Measurements from ENCODE around the gene PHYHD1. TPM values are rescaled to one million over a fixed set of nuclear protein-coding genes. Genes with fewer than 3 reads are reported as not detected.

The PHYHD1 gene
- total RNA-seq, 1 experiment from 2014 or later = not detected

GRCh38 chr9:128913048-128913900, 7.5 kb upstream of the PHYHD1 start:
- intact Hi-C loops (cut with micrococcal nuclease; ENCODE audit: unreplicated experiment) = no loop called here
- BruUV-seq (replicated peaks) = no TSS peak
- ChIA-PET CTCF (interaction anchor here (1.2 kb wide), 1 partner anchor 83 kb away, joined by 4 read pairs; the partner anchor contains the start of gene SPOUT1), POLR2A (no interaction called here)
- Histone ChIP-seq H3K4me1 (ENCODE audit: control insufficient read depth, insufficient read depth, low read length) (peaks cover 12% of the 10 kb centered on the region; the same call in 1 of the 2 replicates), H3K9me3 (ENCODE audit: control insufficient read depth, insufficient read depth, low read depth, low read length) (no peaks in the 10 kb centered on the region), H3K4me3 (ENCODE audit: low read depth in 2 of 2, low read length in 2 of 2) (no peak overlapping the region), H3K27ac (ENCODE audit: low read length) (0 out of 2 replicates have a peak overlapping the region, but pooled peaks have one; percentile 29), H3K27me3 (ENCODE audit: control insufficient read depth, insufficient read depth, low read length) (no peaks in the 10 kb centered on the region), H3K36me3 (ENCODE audit: control insufficient read depth, insufficient read depth, low read length) (no peaks in the 10 kb centered on the region)
- TF ChIP-seq SIN3A (IDR thresholded peaks at IDR 0.05; ENCODE audit: borderline replicate concordance, insufficient read depth, low read depth, low read length) (no peak), POLR2AphosphoS5 (IDR thresholded peaks at IDR 0.05; ENCODE audit: low read depth, low read length) (no peak), REST (IDR thresholded peaks at IDR 0.05; ENCODE audit: insufficient read depth in 1 of 2, low read depth in 2 of 2, low read length in 1 of 2) (no peak), TCF7L2 (IDR thresholded peaks at IDR 0.05; ENCODE audit: low read depth, low read length) (no peak), CTCF (IDR thresholded peaks at IDR 0.05) (no peak)
- DNase-seq (ENCODE audit: low read depth, low spot score) (no peak), ATAC-seq (no peak)
- in situ Hi-C loops (cut with HindIII; ENCODE audit: low pct_unique_long_range_greater_than_20kb, low sequenced_read_pairs) = no loop called here

- TF ChIP-seq CTCF (IDR thresholded peaks at IDR 0.05) (no peak), REST (IDR thresholded peaks at IDR 0.05; ENCODE audit: insufficient read depth in 1 of 2, low read depth in 2 of 2, low read length in 1 of 2) (no peak), SIN3A (IDR thresholded peaks at IDR 0.05; ENCODE audit: borderline replicate concordance, insufficient read depth, low read depth, low read length) (no peak), TCF7L2 (IDR thresholded peaks at IDR 0.05; ENCODE audit: low read depth, low read length) (no peak), POLR2AphosphoS5 (IDR thresholded peaks at IDR 0.05; ENCODE audit: low read depth, low read length) (no peak)
- no peaks in the 10 kb centered on the region for H3K9me3 ChIP-seq (ENCODE audit: control insufficient read depth, insufficient read depth, low read depth, low read length)
- ATAC-seq (no peak), DNase-seq (ENCODE audit: low read depth, low spot score) (no peak)
- no peaks in the 10 kb centered on the region for H3K36me3 ChIP-seq (ENCODE audit: control insufficient read depth, insufficient read depth, low read length)
- H3K27ac ChIP-seq (ENCODE audit: low read length) = no peak overlapping the region
- in situ Hi-C loops (cut with HindIII; ENCODE audit: low pct_unique_long_range_greater_than_20kb, low sequenced_read_pairs) (no loop called here), intact Hi-C loops (cut with micrococcal nuclease; ENCODE audit: unreplicated experiment) (no loop called here)
- CTCF ChIA-PET = interaction anchor here (1.2 kb wide), 1 partner anchor 84 kb away, joined by 4 read pairs; the partner anchor contains the start of gene SPOUT1
- POLR2A ChIA-PET = no interaction called here
- peaks cover 12% of the 10 kb centered on the region; the same call in 1 of the 2 replicates for H3K4me1 ChIP-seq (ENCODE audit: control insufficient read depth, insufficient read depth, low read length)
- H3K27me3 ChIP-seq (ENCODE audit: control insufficient read depth, insufficient read depth, low read length) = no peaks in the 10 kb centered on the region
- no TSS peak for BruUV-seq (replicated peaks)
- H3K4me3 ChIP-seq (ENCODE audit: low read depth in 2 of 2, low read length in 2 of 2) = no peak overlapping the region
These were observed 6.6 kb upstream of the PHYHD1 start for GRCh38 chr9:128913995-128914772.
